GM12878 (cell line): ENCODE measurements around the gene CCDC9B. TPM values are rescaled to one million over a fixed set of nuclear protein-coding genes. Genes with fewer than 3 reads are reported as not detected.

Source experiments
- ATF7 ChIP-seq: fragments of 450-650 bp; IDR thresholded peaks from 2 replicates; pipeline ENCODE4 v1.6.1; 2016; ENCODE audit warnings: low read depth, mild to moderate bottlenecking
- CEBPZ ChIP-seq: fragments of 150-350 bp; IDR thresholded peaks from 2 replicates; pipeline ENCODE4 v1.6.1; 2016; ENCODE audit warnings: low read depth, low read length
- E2F4 ChIP-seq: IDR thresholded peaks from 2 replicates; pipeline ENCODE4 v1.6.1; 2012; ENCODE audit warnings: low read depth, low read length, improper control_type of control experiment
- ETV6 ChIP-seq, 2 experiments: fragments of 450-650 bp in 1 of 2; IDR thresholded peaks in 1 of 2; conservative IDR thresholded peaks in 1 of 2; 2 replicates each; pipeline ENCODE4 v1.6.1; 2014; ENCODE audit warnings: antibody characterized with exemption in 1 of 2, borderline replicate concordance in 1 of 2, low read depth in 1 of 2, mild to moderate bottlenecking in 1 of 2, moderate library complexity in 1 of 2
- FOXK2 ChIP-seq: fragments of 450-650 bp; IDR thresholded peaks from 2 replicates; pipeline ENCODE4 v1.6.1; 2017; ENCODE audit warnings: mild to moderate bottlenecking, moderate library complexity
- JUNB ChIP-seq: IDR thresholded peaks from 2 replicates; pipeline ENCODE4 v1.6.1; 2016; ENCODE audit warnings: antibody characterized with exemption, mild to moderate bottlenecking
- MTA3 ChIP-seq: IDR thresholded peaks from 2 replicates; pipeline ENCODE4 v1.6.1; 2012; ENCODE audit warnings: low read length, inconsistent platforms, borderline replicate concordance
- POU2F2 ChIP-seq: IDR thresholded peaks from 3 replicates; pipeline ENCODE4 v1.6.1; 2011; ENCODE audit warnings: low read depth, mild to moderate bottlenecking, low read length, borderline replicate concordance
- STAT1 ChIP-seq: fragments of 450-650 bp; conservative IDR thresholded peaks from 2 replicates; pipeline ENCODE4 v1.6.1; 2014; ENCODE audit warnings: antibody characterized with exemption, mild to moderate bottlenecking
- TBL1XR1 ChIP-seq: IDR thresholded peaks from 2 replicates; pipeline ENCODE4 v1.6.1; 2012; ENCODE audit warnings: low read depth, low read length, improper control_type of control experiment
- ZSCAN29 ChIP-seq: fragments of 450-650 bp; IDR thresholded peaks from 2 replicates; pipeline ENCODE4 v1.6.1; 2017; ENCODE audit warnings: mild to moderate bottlenecking, moderate library complexity
- polyA plus RNA-seq, 11 experiments: library from polyadenylated mRNA; depleted of rRNA in 4 of 11; unstranded in 6 of 11; stranded (reverse) in 5 of 11; fragments of >200 nt; fragmentation: Nextera tagmentation in 4 of 11; fragmentation: Illumina TruSeq in 1 of 11; extraction: Ambion mirVana in 4 of 11; extraction: Trizol in 1 of 11; gene quantifications; 1 replicate in 1 of 11; 2 replicates in 10 of 11; pipeline versions ENCODE4 v1.2.1 to v1.2.3, GENCODE V29; 2011 to 2016; ENCODE audit warnings: inconsistent platforms in 2 of 11, missing spikeins in 2 of 11, low read depth in 1 of 11
- total RNA-seq, 4 experiments: library from RNA; depleted of rRNA in 3 of 4; stranded (reverse); fragments of >200 nt in 3 of 4; fragmentation: Illumina TruSeq in 1 of 4; extraction: Trizol in 1 of 4; gene quantifications; 2 replicates each; pipeline versions ENCODE4 v1.2.1 to v1.2.3, GENCODE V29; 2013 to 2021
- TF ChIP-seq, protein P1 (sequence below): fragments of 450-650 bp; IDR thresholded peaks from 2 replicates; pipeline ENCODE4 v1.6.1; 2017; ENCODE audit warnings: mild to moderate bottlenecking, moderate library complexity
- TF ChIP-seq, protein P2 (sequence below): fragments of 450-650 bp; IDR thresholded peaks from 2 replicates; pipeline ENCODE4 v1.6.1; 2017; ENCODE audit warnings: mild to moderate bottlenecking, low read depth, inconsistent platforms; ENCODE audit not compliant: poor library complexity, severe bottlenecking
- TF ChIP-seq, protein P3 (sequence below): fragments of 450-650 bp; formaldehyde crosslinking; IDR thresholded peaks from 2 replicates; pipeline ENCODE4 v1.4.0; 2020; ENCODE audit warnings: mild to moderate bottlenecking, moderate library complexity

The CCDC9B gene
- total and polyA plus RNA-seq, 10 of the 15 experiments (the other 5 are each of a cell fraction or from before 2014, with no cell fraction given) = 0.01 to 0.08 (median 0.03) TPM; not detected in 6

GRCh38 chr15:40323239-40323952, 17.3 kb downstream of the CCDC9B start, which contains the start of gene INAFM2 (continued):
- no peak for TF ChIP-seq E2F4
- TF ChIP-seq ATF7 = no peak
- no peak for TF ChIP-seq MTA3
- TF ChIP-seq POU2F2 = no peak
- TF ChIP-seq, protein P1, sequence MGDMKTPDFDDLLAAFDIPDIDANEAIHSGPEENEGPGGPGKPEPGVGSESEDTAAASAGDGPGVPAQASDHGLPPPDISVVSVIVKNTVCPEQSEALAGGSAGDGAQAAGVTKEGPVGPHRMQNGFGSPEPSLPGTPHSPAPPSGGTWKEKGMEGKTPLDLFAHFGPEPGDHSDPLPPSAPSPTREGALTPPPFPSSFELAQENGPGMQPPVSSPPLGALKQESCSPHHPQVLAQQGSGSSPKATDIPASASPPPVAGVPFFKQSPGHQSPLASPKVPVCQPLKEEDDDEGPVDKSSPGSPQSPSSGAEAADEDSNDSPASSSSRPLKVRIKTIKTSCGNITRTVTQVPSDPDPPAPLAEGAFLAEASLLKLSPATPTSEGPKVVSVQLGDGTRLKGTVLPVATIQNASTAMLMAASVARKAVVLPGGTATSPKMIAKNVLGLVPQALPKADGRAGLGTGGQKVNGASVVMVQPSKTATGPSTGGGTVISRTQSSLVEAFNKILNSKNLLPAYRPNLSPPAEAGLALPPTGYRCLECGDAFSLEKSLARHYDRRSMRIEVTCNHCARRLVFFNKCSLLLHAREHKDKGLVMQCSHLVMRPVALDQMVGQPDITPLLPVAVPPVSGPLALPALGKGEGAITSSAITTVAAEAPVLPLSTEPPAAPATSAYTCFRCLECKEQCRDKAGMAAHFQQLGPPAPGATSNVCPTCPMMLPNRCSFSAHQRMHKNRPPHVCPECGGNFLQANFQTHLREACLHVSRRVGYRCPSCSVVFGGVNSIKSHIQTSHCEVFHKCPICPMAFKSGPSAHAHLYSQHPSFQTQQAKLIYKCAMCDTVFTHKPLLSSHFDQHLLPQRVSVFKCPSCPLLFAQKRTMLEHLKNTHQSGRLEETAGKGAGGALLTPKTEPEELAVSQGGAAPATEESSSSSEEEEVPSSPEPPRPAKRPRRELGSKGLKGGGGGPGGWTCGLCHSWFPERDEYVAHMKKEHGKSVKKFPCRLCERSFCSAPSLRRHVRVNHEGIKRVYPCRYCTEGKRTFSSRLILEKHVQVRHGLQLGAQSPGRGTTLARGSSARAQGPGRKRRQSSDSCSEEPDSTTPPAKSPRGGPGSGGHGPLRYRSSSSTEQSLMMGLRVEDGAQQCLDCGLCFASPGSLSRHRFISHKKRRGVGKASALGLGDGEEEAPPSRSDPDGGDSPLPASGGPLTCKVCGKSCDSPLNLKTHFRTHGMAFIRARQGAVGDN = no peak
- no peak for TF ChIP-seq FOXK2
- no peak for TF ChIP-seq ETV6 (conservative IDR thresholded peaks at IDR 0.05 in 1 of 2, IDR thresholded peaks at IDR 0.05 in 1 of 2; ENCODE audit: borderline replicate concordance in 1 of 2, low read depth in 1 of 2)
- no peak for TF ChIP-seq JUNB
- TF ChIP-seq, protein P2, sequence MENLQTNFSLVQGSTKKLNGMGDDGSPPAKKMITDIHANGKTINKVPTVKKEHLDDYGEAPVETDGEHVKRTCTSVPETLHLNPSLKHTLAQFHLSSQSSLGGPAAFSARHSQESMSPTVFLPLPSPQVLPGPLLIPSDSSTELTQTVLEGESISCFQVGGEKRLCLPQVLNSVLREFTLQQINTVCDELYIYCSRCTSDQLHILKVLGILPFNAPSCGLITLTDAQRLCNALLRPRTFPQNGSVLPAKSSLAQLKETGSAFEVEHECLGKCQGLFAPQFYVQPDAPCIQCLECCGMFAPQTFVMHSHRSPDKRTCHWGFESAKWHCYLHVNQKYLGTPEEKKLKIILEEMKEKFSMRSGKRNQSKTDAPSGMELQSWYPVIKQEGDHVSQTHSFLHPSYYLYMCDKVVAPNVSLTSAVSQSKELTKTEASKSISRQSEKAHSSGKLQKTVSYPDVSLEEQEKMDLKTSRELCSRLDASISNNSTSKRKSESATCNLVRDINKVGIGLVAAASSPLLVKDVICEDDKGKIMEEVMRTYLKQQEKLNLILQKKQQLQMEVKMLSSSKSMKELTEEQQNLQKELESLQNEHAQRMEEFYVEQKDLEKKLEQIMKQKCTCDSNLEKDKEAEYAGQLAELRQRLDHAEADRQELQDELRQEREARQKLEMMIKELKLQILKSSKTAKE = no peak
- TF ChIP-seq, protein P3, sequence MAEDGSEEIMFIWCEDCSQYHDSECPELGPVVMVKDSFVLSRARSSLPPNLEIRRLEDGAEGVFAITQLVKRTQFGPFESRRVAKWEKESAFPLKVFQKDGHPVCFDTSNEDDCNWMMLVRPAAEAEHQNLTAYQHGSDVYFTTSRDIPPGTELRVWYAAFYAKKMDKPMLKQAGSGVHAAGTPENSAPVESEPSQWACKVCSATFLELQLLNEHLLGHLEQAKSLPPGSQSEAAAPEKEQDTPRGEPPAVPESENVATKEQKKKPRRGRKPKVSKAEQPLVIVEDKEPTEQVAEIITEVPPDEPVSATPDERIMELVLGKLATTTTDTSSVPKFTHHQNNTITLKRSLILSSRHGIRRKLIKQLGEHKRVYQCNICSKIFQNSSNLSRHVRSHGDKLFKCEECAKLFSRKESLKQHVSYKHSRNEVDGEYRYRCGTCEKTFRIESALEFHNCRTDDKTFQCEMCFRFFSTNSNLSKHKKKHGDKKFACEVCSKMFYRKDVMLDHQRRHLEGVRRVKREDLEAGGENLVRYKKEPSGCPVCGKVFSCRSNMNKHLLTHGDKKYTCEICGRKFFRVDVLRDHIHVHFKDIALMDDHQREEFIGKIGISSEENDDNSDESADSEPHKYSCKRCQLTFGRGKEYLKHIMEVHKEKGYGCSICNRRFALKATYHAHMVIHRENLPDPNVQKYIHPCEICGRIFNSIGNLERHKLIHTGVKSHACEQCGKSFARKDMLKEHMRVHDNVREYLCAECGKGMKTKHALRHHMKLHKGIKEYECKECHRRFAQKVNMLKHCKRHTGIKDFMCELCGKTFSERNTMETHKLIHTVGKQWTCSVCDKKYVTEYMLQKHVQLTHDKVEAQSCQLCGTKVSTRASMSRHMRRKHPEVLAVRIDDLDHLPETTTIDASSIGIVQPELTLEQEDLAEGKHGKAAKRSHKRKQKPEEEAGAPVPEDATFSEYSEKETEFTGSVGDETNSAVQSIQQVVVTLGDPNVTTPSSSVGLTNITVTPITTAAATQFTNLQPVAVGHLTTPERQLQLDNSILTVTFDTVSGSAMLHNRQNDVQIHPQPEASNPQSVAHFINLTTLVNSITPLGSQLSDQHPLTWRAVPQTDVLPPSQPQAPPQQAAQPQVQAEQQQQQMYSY (CRISPR knock-in tag) = no peak
- TF ChIP-seq ZSCAN29 = no peak
- TF ChIP-seq STAT1 = no peak
- TF ChIP-seq CEBPZ = no peak
- no peak for TF ChIP-seq TBL1XR1
